ENCODE results near the gene PRKG1. TPM values are rescaled to one million over a fixed set of nuclear protein-coding genes. Genes with fewer than 3 reads are reported as not detected.
A peak's percentile ranks its signal among the peaks of the same experiment; 100 is the strongest.

Gene PRKG1
- total RNA-seq, 1 experiment from 2014 or later: 10.4 TPM

GRCh38 chr10:51892965-51893658 lies 818.8 kb downstream of the PRKG1 start:
- Mint-ChIP-seq H3K36me3 (ENCODE audit: insufficient read depth in 1 of 3, low read depth in 3 of 3) (no peaks in the 10 kb centered on the region), H3K27me3 (ENCODE audit: low read depth) (no peaks in the 10 kb centered on the region), H3K4me3 (no peak overlapping the region), H3K4me1 (peaks cover 23 to 26% of the 10 kb centered on the region in 2 experiments), H3K9me3 (no peaks in the 10 kb centered on the region; a peak in 1 of 5 replicates), H3K27ac (no peak overlapping the region)
- Histone ChIP-seq H3K4me1 (ENCODE audit: insufficient read depth, low read length) (peaks cover 2% of the 10 kb centered on the region), H2AFZ (ENCODE audit: low read length) (no peak overlapping the region), H2AK5ac (ENCODE audit: insufficient read length, low read length) (no peak overlapping the region), H3K23ac (ENCODE audit: insufficient read length, low read depth, low read length) (no peak overlapping the region), H2BK20ac (ENCODE audit: low read depth, low read length, poor library complexity, severe bottlenecking) (no peak overlapping the region), H3K27me3 (ENCODE audit: insufficient read depth, low read length) (no peaks in the 10 kb centered on the region), H4K5ac (ENCODE audit: insufficient read length, low read depth, low read length) (no peak overlapping the region), H3K79me1 (ENCODE audit: insufficient read depth, low read depth, low read length, poor library complexity, severe bottlenecking) (no peaks in the 10 kb centered on the region), H2BK12ac (ENCODE audit: insufficient read length, low read depth, low read length) (no peak overlapping the region), H3K4ac (ENCODE audit: low read depth, low read length) (no peak overlapping the region), H3K14ac (ENCODE audit: insufficient read depth, low read length) (no peak overlapping the region), H4K8ac (replicated peaks; ENCODE audit: insufficient read length, low read depth, low read length) (no peak overlapping the region), H3T11ph (ENCODE audit: low read length) (no peak overlapping the region), H2BK5ac (ENCODE audit: insufficient read length, low read length) (no peak overlapping the region), H3K79me2 (ENCODE audit: insufficient read depth, low read length) (no peaks in the 10 kb centered on the region), H3K56ac (ENCODE audit: insufficient read length, low read depth, low read length) (no peak overlapping the region), H3K18ac (ENCODE audit: insufficient read length, low read depth, low read length) (no peak overlapping the region), H2BK15ac (ENCODE audit: low read depth, low read length) (no peak overlapping the region), H3K4me2 (ENCODE audit: insufficient read depth, insufficient read length, low read length) (no peak overlapping the region), H3K27ac (ENCODE audit: insufficient read length, low read depth, low read length) (no peak overlapping the region), H3K9ac (ENCODE audit: extremely low read depth, insufficient read length, low read length) (no peak overlapping the region), H3K9me3 (ENCODE audit: control insufficient read depth, low read depth, low read length) (no peaks in the 10 kb centered on the region), H4K91ac (ENCODE audit: insufficient read length, low read depth, low read length) (no peak overlapping the region), H4K20me1 (ENCODE audit: control insufficient read depth, insufficient read depth, insufficient read length) (no peaks in the 10 kb centered on the region), H2BK120ac (ENCODE audit: low read depth, low read length, poor library complexity, severe bottlenecking) (no peak overlapping the region), H3K23me2 (ENCODE audit: insufficient read length, low read depth, low read length, poor library complexity, severe bottlenecking) (no peaks in the 10 kb centered on the region)
- no CpG with 5 or more reads among the region's 1 CpG for WGBS (ENCODE audit: extremely low coverage, insufficient read length, low lambda C conversion rate)
- peak; percentile 46 for DNase-seq
- TF ChIP-seq CTCF (conservative IDR thresholded peaks at IDR 0.05): peak; percentile 64

Measured in H9 (cell line).